A673 (cell line): ENCODE results near the gene MAGIX.

Experiments
- CTCF ChIP-seq: fragments of 300-800, 200-600 bp; sonication (generic); conservative IDR thresholded peaks from 2 replicates; pipeline ENCODE4 v1.5.1; 2017; ENCODE audit warnings: low read depth, mild to moderate bottlenecking, antibody characterized with exemption, low read length, moderate library complexity, mixed read lengths
- EZH2 ChIP-seq: fragments of 200-600 bp; sonication (generic); IDR thresholded peaks from 2 replicates; pipeline ENCODE4 v1.6.1; 2017; ENCODE audit warnings: borderline replicate concordance, low read depth, mild to moderate bottlenecking, mixed read lengths, antibody characterized with exemption, low read length; ENCODE audit not compliant: poor library complexity, severe bottlenecking

DNA sequence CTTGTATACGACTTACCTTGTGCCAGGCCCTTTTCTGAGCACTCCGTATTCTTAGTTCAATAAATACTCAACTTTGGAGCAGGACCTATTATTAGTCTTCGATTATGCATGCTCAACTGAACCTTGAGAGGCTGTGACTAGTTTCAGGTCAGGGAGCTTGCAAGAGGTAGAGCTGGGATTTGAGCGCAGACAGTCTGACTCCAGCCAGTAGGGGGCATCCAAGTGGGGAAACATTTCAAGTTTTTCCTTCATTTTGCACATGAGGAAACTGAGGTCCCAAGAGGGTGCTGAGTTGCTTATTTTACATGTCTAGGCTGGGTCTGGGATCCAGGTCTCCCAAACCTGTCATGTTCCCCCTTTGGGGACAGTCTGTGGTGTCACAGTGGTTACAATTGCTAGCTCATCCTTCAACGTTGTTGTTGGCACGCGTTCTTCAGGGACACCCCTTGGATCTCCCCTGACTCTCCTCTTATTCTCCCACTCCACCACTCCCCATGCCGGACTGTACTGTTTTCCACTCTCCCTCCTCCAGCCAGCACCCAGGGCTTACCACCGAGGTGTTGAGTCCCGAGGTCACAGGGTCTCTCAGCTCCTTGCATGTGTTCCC, 30.3 kb downstream of the MAGIX start:
- TF ChIP-seq CTCF, result peak; percentile 75
- TF ChIP-seq EZH2, result no peak
